Measurements from ENCODE around the gene PNLIP. TPM values are rescaled to one million over a fixed set of nuclear protein-coding genes. Genes with fewer than 3 reads are reported as not detected.

The PNLIP gene
- total RNA-seq, 1 experiment from 2014 or later: 1.5 TPM

- no peaks in the 10 kb centered on the region for H3K4me1 ChIP-seq (ENCODE audit: control insufficient read depth, insufficient read depth, low read length)
- peaks cover 17% of the 10 kb centered on the region for H3K27me3 ChIP-seq (ENCODE audit: control insufficient read depth, insufficient read depth, low read length)
- H3K27ac ChIP-seq (ENCODE audit: low read length): no peak overlapping the region
- ChIA-PET POLR2A (no interaction called here), CTCF (no interaction called here)
- H3K36me3 ChIP-seq (ENCODE audit: control insufficient read depth, insufficient read depth, low read length): no peaks in the 10 kb centered on the region
- ATAC-seq (no peak), DNase-seq (ENCODE audit: low read depth, low spot score) (no peak)
- H3K4me3 ChIP-seq (ENCODE audit: low read depth in 2 of 2, low read length in 2 of 2): no peak overlapping the region
- TF ChIP-seq TCF7L2 (IDR thresholded peaks at IDR 0.05; ENCODE audit: low read depth, low read length) (no peak), POLR2AphosphoS5 (IDR thresholded peaks at IDR 0.05; ENCODE audit: low read depth, low read length) (no peak), CTCF (IDR thresholded peaks at IDR 0.05) (no peak), REST (IDR thresholded peaks at IDR 0.05; ENCODE audit: insufficient read depth in 1 of 2, low read depth in 2 of 2, low read length in 1 of 2) (no peak), SIN3A (IDR thresholded peaks at IDR 0.05; ENCODE audit: borderline replicate concordance, insufficient read depth, low read depth, low read length) (no peak)
- in situ Hi-C loops (cut with HindIII; ENCODE audit: low pct_unique_long_range_greater_than_20kb, low sequenced_read_pairs): no loop called here
- BruUV-seq (replicated peaks): no TSS peak
- intact Hi-C loops (cut with micrococcal nuclease; ENCODE audit: unreplicated experiment): no loop called here
- no peaks in the 10 kb centered on the region for H3K9me3 ChIP-seq (ENCODE audit: control insufficient read depth, insufficient read depth, low read depth, low read length)
Observed at GRCh38 chr10:116548301-116548700, 2.6 kb downstream of the PNLIP start.

- Histone ChIP-seq H3K9me3 (ENCODE audit: control insufficient read depth, insufficient read depth, low read depth, low read length) (no peaks in the 10 kb centered on the region), H3K4me3 (ENCODE audit: low read depth in 2 of 2, low read length in 2 of 2) (no peak overlapping the region), H3K27me3 (ENCODE audit: control insufficient read depth, insufficient read depth, low read length) (peaks cover 19% of the 10 kb centered on the region), H3K4me1 (ENCODE audit: control insufficient read depth, insufficient read depth, low read length) (no peaks in the 10 kb centered on the region), H3K36me3 (ENCODE audit: control insufficient read depth, insufficient read depth, low read length) (no peaks in the 10 kb centered on the region), H3K27ac (ENCODE audit: low read length) (no peak overlapping the region)
- POLR2A ChIA-PET: no interaction called here
- no peak for DNase-seq (ENCODE audit: low read depth, low spot score)
- in situ Hi-C loops (cut with HindIII; ENCODE audit: low pct_unique_long_range_greater_than_20kb, low sequenced_read_pairs): no loop called here
- no TSS peak for BruUV-seq (replicated peaks)
- intact Hi-C loops (cut with micrococcal nuclease; ENCODE audit: unreplicated experiment): no loop called here
- no peak for ATAC-seq
- no peak for TF ChIP-seq SIN3A (IDR thresholded peaks at IDR 0.05; ENCODE audit: borderline replicate concordance, insufficient read depth, low read depth, low read length)
- no peak for TF ChIP-seq REST (IDR thresholded peaks at IDR 0.05; ENCODE audit: insufficient read depth in 1 of 2, low read depth in 2 of 2, low read length in 1 of 2)
- TF ChIP-seq POLR2AphosphoS5 (IDR thresholded peaks at IDR 0.05; ENCODE audit: low read depth, low read length): no peak
- TF ChIP-seq TCF7L2 (IDR thresholded peaks at IDR 0.05; ENCODE audit: low read depth, low read length): no peak
- TF ChIP-seq CTCF (IDR thresholded peaks at IDR 0.05): no peak
- CTCF ChIA-PET: no interaction called here
Observed at GRCh38 chr10:116553378-116553980, 7.7 kb downstream of the PNLIP start.
